Stimulated activated CD8-positive, alpha-beta memory T cell treated with anti-CD3 and anti-CD28 coated beads, Interleukin-12 subunit alpha, Interleukin-12 subunit beta, amount 100 ng/mL, for 24 hours (primary cell): ENCODE measurements around the gene BMP4.

Source experiments
- DNase-seq: peaks from one replicate; pipeline ENCODE4 v3.0.0-alpha.2; 2020; ENCODE audit errors: extremely low read depth

Gene BMP4

GRCh38 chr14:53946404-53947093 lies 10.1 kb downstream of the BMP4 start:
- DNase-seq, result no peak

- no peak for DNase-seq
Measured at GRCh38 chr14:53946071-53946403, 10.6 kb downstream of the BMP4 start.

GRCh38 chr14:53943751-53944083 lies 12.9 kb downstream of the BMP4 start:
- DNase-seq, result no peak

- no peak for DNase-seq
Measured at GRCh38 chr14:53942970-53943750, 13.5 kb downstream of the BMP4 start.

- DNase-seq, result no peak
Measured at GRCh38 chr14:53938136-53938837, 18.3 kb downstream of the BMP4 start.

GRCh38 chr14:53934778-53935414 lies 21.7 kb downstream of the BMP4 start:
- no peak for DNase-seq

- DNase-seq, result no peak
Measured at GRCh38 chr14:53932966-53933365, 23.7 kb downstream of the BMP4 start.

- no peak for DNase-seq
Measured at GRCh38 chr14:53929871-53930715, 26.5 kb downstream of the BMP4 start.

GRCh38 chr14:53927171-53927570 lies 29.5 kb downstream of the BMP4 start:
- DNase-seq, result no peak

- DNase-seq, result no peak
Measured at GRCh38 chr14:53925201-53925766, 31.3 kb downstream of the BMP4 start.

- DNase-seq, result no peak
Measured at GRCh38 chr14:53924753-53925152, 31.9 kb downstream of the BMP4 start.

- DNase-seq, result no peak
Measured at GRCh38 chr14:53921027-53921426, 35.6 kb downstream of the BMP4 start.

GRCh38 chr14:53916239-53916638 lies 40.4 kb downstream of the BMP4 start:
- DNase-seq, result no peak

GRCh38 chr14:53915364-53916014 lies 41.1 kb downstream of the BMP4 start:
- DNase-seq, result no peak

- no peak for DNase-seq
Measured at GRCh38 chr14:53912021-53912420, 44.6 kb downstream of the BMP4 start.

- no peak for DNase-seq
Measured at GRCh38 chr14:53908416-53908815, 48.2 kb downstream of the BMP4 start.

- DNase-seq, result no peak
Measured at GRCh38 chr14:53902307-53902706, 54.3 kb downstream of the BMP4 start.

GRCh38 chr14:53900499-53900898 lies 56.1 kb downstream of the BMP4 start:
- no peak for DNase-seq
